GM12878 (cell line): ENCODE data around the gene MRPS18B. TPM values are rescaled to one million over a fixed set of nuclear protein-coding genes. Genes with fewer than 3 reads are reported as not detected.

ENCODE experiments used
- CBX5 ChIP-seq: sonication (generic); IDR thresholded peaks from 2 replicates; pipeline ENCODE4 v1.6.1; 2016; ENCODE audit warnings: low read depth, moderate library complexity, mild to moderate bottlenecking, inconsistent platforms
- CEBPB ChIP-seq, 2 experiments: fragments of 150-350 bp in 1 of 2; IDR thresholded peaks; 2 replicates each; pipeline ENCODE4 v1.6.1; 2012 to 2014; ENCODE audit warnings: low read depth in 2 of 2, low read length in 2 of 2, borderline replicate concordance in 1 of 2, inconsistent platforms in 1 of 2
- CHD2 ChIP-seq: IDR thresholded peaks from 2 replicates; pipeline ENCODE4 v1.6.1; 2011; ENCODE audit warnings: low read depth, low read length, improper control_type of control experiment, borderline replicate concordance
- CREM ChIP-seq: IDR thresholded peaks from 2 replicates; pipeline ENCODE4 v1.6.1; 2014; ENCODE audit warnings: antibody characterized with exemption, low read depth
- EED ChIP-seq: sonication (generic); IDR thresholded peaks from 2 replicates; pipeline ENCODE4 v1.6.1; 2016; ENCODE audit warnings: antibody characterized with exemption, low read depth
- EGR1 ChIP-seq, 2 experiments: IDR thresholded peaks; 1 replicate in 1 of 2; 2 replicates in 1 of 2; pipeline ENCODE4 v1.6.1; 2011 to 2012; ENCODE audit warnings: low read depth in 2 of 2, low read length in 2 of 2, borderline replicate concordance in 1 of 2, mild to moderate bottlenecking in 1 of 2, moderate library complexity in 1 of 2
- ETV6 ChIP-seq, 2 experiments: fragments of 450-650 bp in 1 of 2; IDR thresholded peaks in 1 of 2; conservative IDR thresholded peaks in 1 of 2; 2 replicates each; pipeline ENCODE4 v1.6.1; 2014; ENCODE audit warnings: antibody characterized with exemption in 1 of 2, borderline replicate concordance in 1 of 2, low read depth in 1 of 2, mild to moderate bottlenecking in 1 of 2, moderate library complexity in 1 of 2
- HDAC6 ChIP-seq: fragments of 200-600 bp; sonication (generic); IDR thresholded peaks from one replicate; pipeline ENCODE4 v1.8.0; 2017; ENCODE audit warnings: antibody characterized with exemption; ENCODE audit not compliant: unreplicated experiment
- POLR2AphosphoS2 ChIP-seq: IDR thresholded peaks from 2 replicates; pipeline ENCODE4 v1.6.1; 2011; ENCODE audit warnings: low read depth, mild to moderate bottlenecking, low read length, improper control_type of control experiment, moderate library complexity
- SMAD1 ChIP-seq: fragments of 450-650 bp; IDR thresholded peaks from 2 replicates; pipeline ENCODE4 v1.6.1; 2018; ENCODE audit warnings: mild to moderate bottlenecking, low read depth; ENCODE audit not compliant: partially characterized antibody
- SUZ12 ChIP-seq: fragments of 200-600 bp; sonication (generic); IDR thresholded peaks from one replicate; pipeline ENCODE4 v1.6.1; 2018; ENCODE audit warnings: antibody characterized with exemption, mild to moderate bottlenecking; ENCODE audit not compliant: unreplicated experiment
- TAF1 ChIP-seq: IDR thresholded peaks from 2 replicates; pipeline ENCODE4 v1.6.1; 2011; ENCODE audit warnings: mild to moderate bottlenecking, low read depth, low read length, borderline replicate concordance
- ZBED1 ChIP-seq: IDR thresholded peaks from 2 replicates; pipeline ENCODE4 v1.6.1; 2016; ENCODE audit warnings: borderline replicate concordance
- polyA plus RNA-seq, 11 experiments: library from polyadenylated mRNA; depleted of rRNA in 4 of 11; unstranded in 6 of 11; stranded (reverse) in 5 of 11; fragments of >200 nt; fragmentation: Nextera tagmentation in 4 of 11; fragmentation: Illumina TruSeq in 1 of 11; extraction: Ambion mirVana in 4 of 11; extraction: Trizol in 1 of 11; gene quantifications; 1 replicate in 1 of 11; 2 replicates in 10 of 11; pipeline versions ENCODE4 v1.2.1 to v1.2.3, GENCODE V29; 2011 to 2016; ENCODE audit warnings: inconsistent platforms in 2 of 11, missing spikeins in 2 of 11, low read depth in 1 of 11
- total RNA-seq, 4 experiments: library from RNA; depleted of rRNA in 3 of 4; stranded (reverse); fragments of >200 nt in 3 of 4; fragmentation: Illumina TruSeq in 1 of 4; extraction: Trizol in 1 of 4; gene quantifications; 2 replicates each; pipeline versions ENCODE4 v1.2.1 to v1.2.3, GENCODE V29; 2013 to 2021
- TF ChIP-seq, protein P1 (sequence below): fragments of 450-650 bp; formaldehyde crosslinking; IDR thresholded peaks from 2 replicates; pipeline ENCODE4 v1.4.0; 2022; ENCODE audit warnings: mild to moderate bottlenecking, moderate library complexity
- TF ChIP-seq, protein P2 (sequence below): IDR thresholded peaks from 2 replicates; pipeline ENCODE4 v1.6.1; 2012; ENCODE audit warnings: low read depth, low read length, improper control_type of control experiment
- TF ChIP-seq, protein P3 (sequence below): fragments of 450-650 bp; IDR thresholded peaks from 2 replicates; pipeline ENCODE4 v1.6.1; 2018; ENCODE audit warnings: mild to moderate bottlenecking, low read depth, moderate library complexity; ENCODE audit not compliant: partially characterized antibody
- TF ChIP-seq, protein P4 (sequence below): fragments of 450-650 bp; IDR thresholded peaks from 2 replicates; pipeline ENCODE4 v1.6.1; 2017; ENCODE audit warnings: mild to moderate bottlenecking, low read depth, inconsistent platforms; ENCODE audit not compliant: poor library complexity, severe bottlenecking
- TF ChIP-seq, protein P5 (sequence below): IDR thresholded peaks from 2 replicates; pipeline ENCODE4 v1.6.1; 2012; ENCODE audit warnings: low read depth, low read length, improper control_type of control experiment

The MRPS18B gene
- total and polyA plus RNA-seq, 10 of the 15 experiments (the other 5 are each of a cell fraction or from before 2014, with no cell fraction given), result 80.9 to 259 (median 140) TPM

DNA sequence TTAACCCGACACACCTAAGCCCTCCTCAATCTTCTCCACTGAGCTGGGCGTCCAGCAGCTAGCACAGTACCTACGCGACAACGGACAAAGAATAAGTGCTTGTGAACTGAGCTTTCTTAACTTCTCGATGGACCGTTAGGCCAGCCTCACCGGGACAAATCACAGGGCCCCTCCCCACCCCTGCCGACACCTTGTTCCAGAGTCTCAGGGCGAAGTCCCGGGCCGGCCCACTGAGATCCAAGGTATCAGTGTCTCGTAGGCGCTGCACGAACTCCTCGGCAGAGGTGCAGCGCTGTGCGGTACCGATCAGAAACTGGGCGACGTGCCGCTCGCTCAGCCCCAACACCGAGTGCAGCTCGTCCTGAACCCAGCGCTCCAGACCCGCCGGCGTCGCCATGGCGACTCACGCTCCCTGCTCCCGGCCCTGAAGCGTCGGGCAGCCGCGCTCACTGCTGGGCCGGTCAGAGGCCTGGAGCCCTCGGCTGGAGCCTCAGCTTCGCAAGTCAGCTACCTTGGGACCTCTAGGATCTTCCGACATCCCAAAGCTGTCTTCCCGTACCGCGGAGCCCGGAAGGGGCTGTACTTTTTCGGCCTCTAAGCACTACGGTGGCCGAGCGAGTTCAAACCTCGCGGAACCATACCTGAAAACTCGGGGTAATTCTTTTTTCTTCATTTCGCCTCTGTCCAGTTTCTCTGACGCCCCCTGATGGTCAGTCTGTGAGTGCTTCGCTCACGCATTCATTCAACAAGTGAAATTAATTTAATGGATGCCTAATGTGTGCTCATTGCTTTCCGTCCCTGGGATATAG lies 55.0 kb downstream of the MRPS18B start, which contains the start of gene DHX16 (continued):
- TF ChIP-seq, protein P1, sequence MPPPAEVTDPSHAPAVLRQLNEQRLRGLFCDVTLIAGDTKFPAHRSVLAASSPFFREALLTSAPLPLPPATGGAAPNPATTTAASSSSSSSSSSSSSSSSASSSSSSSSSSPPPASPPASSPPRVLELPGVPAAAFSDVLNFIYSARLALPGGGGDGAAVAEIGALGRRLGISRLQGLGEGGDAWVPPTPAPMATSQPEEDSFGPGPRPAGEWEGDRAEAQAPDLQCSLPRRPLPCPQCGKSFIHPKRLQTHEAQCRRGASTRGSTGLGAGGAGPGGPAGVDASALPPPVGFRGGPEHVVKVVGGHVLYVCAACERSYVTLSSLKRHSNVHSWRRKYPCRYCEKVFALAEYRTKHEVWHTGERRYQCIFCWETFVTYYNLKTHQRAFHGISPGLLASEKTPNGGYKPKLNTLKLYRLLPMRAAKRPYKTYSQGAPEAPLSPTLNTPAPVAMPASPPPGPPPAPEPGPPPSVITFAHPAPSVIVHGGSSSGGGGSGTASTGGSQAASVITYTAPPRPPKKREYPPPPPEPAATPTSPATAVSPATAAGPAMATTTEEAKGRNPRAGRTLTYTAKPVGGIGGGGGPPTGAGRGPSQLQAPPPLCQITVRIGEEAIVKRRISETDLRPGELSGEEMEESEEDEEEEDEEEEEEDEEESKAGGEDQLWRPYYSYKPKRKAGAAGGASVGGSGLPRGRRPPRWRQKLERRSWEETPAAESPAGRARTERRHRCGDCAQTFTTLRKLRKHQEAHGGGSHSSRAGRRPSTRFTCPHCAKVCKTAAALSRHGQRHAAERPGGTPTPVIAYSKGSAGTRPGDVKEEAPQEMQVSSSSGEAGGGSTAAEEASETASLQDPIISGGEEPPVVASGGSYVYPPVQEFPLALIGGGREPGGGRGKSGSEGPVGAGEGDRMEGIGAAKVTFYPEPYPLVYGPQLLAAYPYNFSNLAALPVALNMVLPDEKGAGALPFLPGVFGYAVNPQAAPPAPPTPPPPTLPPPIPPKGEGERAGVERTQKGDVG (CRISPR knock-in tag), result no peak
- TF ChIP-seq SMAD1, result no peak
- TF ChIP-seq, protein P2, sequence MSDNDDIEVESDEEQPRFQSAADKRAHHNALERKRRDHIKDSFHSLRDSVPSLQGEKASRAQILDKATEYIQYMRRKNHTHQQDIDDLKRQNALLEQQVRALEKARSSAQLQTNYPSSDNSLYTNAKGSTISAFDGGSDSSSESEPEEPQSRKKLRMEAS, result no peak
- no peak for TF ChIP-seq CEBPB (IDR thresholded peaks at IDR 0.05; ENCODE audit: borderline replicate concordance in 1 of 2, low read depth in 2 of 2, low read length in 2 of 2)
- TF ChIP-seq POLR2AphosphoS2, result no peak
- TF ChIP-seq, protein P3, sequence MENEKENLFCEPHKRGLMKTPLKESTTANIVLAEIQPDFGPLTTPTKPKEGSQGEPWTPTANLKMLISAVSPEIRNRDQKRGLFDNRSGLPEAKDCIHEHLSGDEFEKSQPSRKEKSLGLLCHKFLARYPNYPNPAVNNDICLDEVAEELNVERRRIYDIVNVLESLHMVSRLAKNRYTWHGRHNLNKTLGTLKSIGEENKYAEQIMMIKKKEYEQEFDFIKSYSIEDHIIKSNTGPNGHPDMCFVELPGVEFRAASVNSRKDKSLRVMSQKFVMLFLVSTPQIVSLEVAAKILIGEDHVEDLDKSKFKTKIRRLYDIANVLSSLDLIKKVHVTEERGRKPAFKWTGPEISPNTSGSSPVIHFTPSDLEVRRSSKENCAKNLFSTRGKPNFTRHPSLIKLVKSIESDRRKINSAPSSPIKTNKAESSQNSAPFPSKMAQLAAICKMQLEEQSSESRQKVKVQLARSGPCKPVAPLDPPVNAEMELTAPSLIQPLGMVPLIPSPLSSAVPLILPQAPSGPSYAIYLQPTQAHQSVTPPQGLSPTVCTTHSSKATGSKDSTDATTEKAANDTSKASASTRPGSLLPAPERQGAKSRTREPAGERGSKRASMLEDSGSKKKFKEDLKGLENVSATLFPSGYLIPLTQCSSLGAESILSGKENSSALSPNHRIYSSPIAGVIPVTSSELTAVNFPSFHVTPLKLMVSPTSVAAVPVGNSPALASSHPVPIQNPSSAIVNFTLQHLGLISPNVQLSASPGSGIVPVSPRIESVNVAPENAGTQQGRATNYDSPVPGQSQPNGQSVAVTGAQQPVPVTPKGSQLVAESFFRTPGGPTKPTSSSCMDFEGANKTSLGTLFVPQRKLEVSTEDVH, result no peak
- TF ChIP-seq EGR1 (IDR thresholded peaks at IDR 0.05; ENCODE audit: borderline replicate concordance in 1 of 2, low read depth in 2 of 2, low read length in 2 of 2), result no peak
- TF ChIP-seq, protein P4, sequence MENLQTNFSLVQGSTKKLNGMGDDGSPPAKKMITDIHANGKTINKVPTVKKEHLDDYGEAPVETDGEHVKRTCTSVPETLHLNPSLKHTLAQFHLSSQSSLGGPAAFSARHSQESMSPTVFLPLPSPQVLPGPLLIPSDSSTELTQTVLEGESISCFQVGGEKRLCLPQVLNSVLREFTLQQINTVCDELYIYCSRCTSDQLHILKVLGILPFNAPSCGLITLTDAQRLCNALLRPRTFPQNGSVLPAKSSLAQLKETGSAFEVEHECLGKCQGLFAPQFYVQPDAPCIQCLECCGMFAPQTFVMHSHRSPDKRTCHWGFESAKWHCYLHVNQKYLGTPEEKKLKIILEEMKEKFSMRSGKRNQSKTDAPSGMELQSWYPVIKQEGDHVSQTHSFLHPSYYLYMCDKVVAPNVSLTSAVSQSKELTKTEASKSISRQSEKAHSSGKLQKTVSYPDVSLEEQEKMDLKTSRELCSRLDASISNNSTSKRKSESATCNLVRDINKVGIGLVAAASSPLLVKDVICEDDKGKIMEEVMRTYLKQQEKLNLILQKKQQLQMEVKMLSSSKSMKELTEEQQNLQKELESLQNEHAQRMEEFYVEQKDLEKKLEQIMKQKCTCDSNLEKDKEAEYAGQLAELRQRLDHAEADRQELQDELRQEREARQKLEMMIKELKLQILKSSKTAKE, result peak; percentile 61
- TF ChIP-seq, protein P5, sequence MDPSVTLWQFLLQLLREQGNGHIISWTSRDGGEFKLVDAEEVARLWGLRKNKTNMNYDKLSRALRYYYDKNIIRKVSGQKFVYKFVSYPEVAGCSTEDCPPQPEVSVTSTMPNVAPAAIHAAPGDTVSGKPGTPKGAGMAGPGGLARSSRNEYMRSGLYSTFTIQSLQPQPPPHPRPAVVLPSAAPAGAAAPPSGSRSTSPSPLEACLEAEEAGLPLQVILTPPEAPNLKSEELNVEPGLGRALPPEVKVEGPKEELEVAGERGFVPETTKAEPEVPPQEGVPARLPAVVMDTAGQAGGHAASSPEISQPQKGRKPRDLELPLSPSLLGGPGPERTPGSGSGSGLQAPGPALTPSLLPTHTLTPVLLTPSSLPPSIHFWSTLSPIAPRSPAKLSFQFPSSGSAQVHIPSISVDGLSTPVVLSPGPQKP, result 0 out of 2 replicates have a peak, but pooled peaks have one; percentile 49
- no peak for TF ChIP-seq SUZ12
- no peak for TF ChIP-seq ETV6 (conservative IDR thresholded peaks at IDR 0.05 in 1 of 2, IDR thresholded peaks at IDR 0.05 in 1 of 2; ENCODE audit: borderline replicate concordance in 1 of 2, low read depth in 1 of 2)
- TF ChIP-seq CREM, result peak; percentile 38; the same call in 1 of the 2 replicates
- 0 out of 2 replicates have a peak, but pooled peaks have one; percentile 45 for TF ChIP-seq ZBED1
- no peak for TF ChIP-seq HDAC6
- TF ChIP-seq CBX5, result 0 out of 2 replicates have a peak, but pooled peaks have one; percentile 39
- TF ChIP-seq EED, result no peak
- peak; percentile 87 for TF ChIP-seq CHD2
- TF ChIP-seq TAF1, result no peak
